AG09319 (cell line): ENCODE results near the gene VPS35.

Source experiments
- DNase-seq: peaks from one replicate; pipeline ENCODE4 v3.0.0-alpha.2; 2010; ENCODE audit warnings: low read depth; ENCODE audit errors: extremely low read depth
- CTCF ChIP-seq: IDR thresholded peaks from 2 replicates; pipeline ENCODE4 v1.5.1; 2011; ENCODE audit warnings: low read depth, mild to moderate bottlenecking, inconsistent platforms, low read length, moderate library complexity

The VPS35 gene

GRCh38 chr16:46651305-46651704 is 37.7 kb downstream of the VPS35 start:
- TF ChIP-seq CTCF, result no peak
- DNase-seq, result no peak

GRCh38 chr16:46650254-46650623 is 38.7 kb downstream of the VPS35 start:
- DNase-seq, result no peak

GRCh38 chr16:46649588-46650253 is 39.3 kb downstream of the VPS35 start:
- no peak for TF ChIP-seq CTCF
- no peak for DNase-seq

More at GRCh38 chr16:46650254-46650623, 38.7 kb downstream of the VPS35 start:
- TF ChIP-seq CTCF, result no peak

GRCh38 chr16:46648656-46649055 is 40.3 kb downstream of the VPS35 start:
- DNase-seq, result no peak
- TF ChIP-seq CTCF, result no peak

GRCh38 chr16:46638947-46639925 is 49.7 kb downstream of the VPS35 start:
- no peak for TF ChIP-seq CTCF
- no peak for DNase-seq

GRCh38 chr16:46632778-46633733 is 55.9 kb downstream of the VPS35 start:
- no peak for DNase-seq
- no peak for TF ChIP-seq CTCF
